Fibroblast of pulmonary artery (primary cell): ENCODE results near the gene PEAK3.

Experiments used
- DNase-seq: peaks from one replicate; pipeline ENCODE4 v3.0.0-alpha.2; 2010; ENCODE audit warnings: low read depth
- H3K4me3 ChIP-seq: replicated peaks from 2 replicates; pipeline ENCODE4 v1.5.1; 2011; ENCODE audit warnings: low read depth, mild to moderate bottlenecking, control low read depth, low read length, moderate library complexity
- CTCF ChIP-seq: IDR thresholded peaks from 2 replicates; pipeline ENCODE4 v1.5.1; 2011; ENCODE audit warnings: mild to moderate bottlenecking, control low read depth, low read length, inconsistent platforms; ENCODE audit errors: missing control alignments

Gene PEAK3

GRCh38 chr19:2280633-2281264 lies 1.2 kb downstream of the PEAK3 start:
- no peak overlapping the region for H3K4me3 ChIP-seq
- no peak for DNase-seq
- no peak for TF ChIP-seq CTCF

GRCh38 chr19:2278459-2279158 lies 3.4 kb downstream of the PEAK3 start:
- no peak for DNase-seq
- no peak for TF ChIP-seq CTCF
- H3K4me3 ChIP-seq: no peak overlapping the region

- no peak overlapping the region for H3K4me3 ChIP-seq
Observed at GRCh38 chr19:2277138-2277537, 4.8 kb downstream of the PEAK3 start.

GRCh38 chr19:2276429-2276986 lies 5.5 kb downstream of the PEAK3 start:
- no peak overlapping the region for H3K4me3 ChIP-seq
- no peak for DNase-seq
- TF ChIP-seq CTCF: no peak

More at GRCh38 chr19:2277138-2277537, 4.8 kb downstream of the PEAK3 start:
- no peak for TF ChIP-seq CTCF
- DNase-seq: no peak

- DNase-seq: no peak
- no peak for TF ChIP-seq CTCF
- no peak overlapping the region for H3K4me3 ChIP-seq
Observed at GRCh38 chr19:2275588-2276428, 6.2 kb downstream of the PEAK3 start.

- no peak overlapping the region for H3K4me3 ChIP-seq
- peak; percentile 76 for DNase-seq
- TF ChIP-seq CTCF: peak; percentile 65
Observed at GRCh38 chr19:2274931-2275535, 6.9 kb downstream of the PEAK3 start.
